ENCODE data around the gene TMPO. TPM values are rescaled to one million over a fixed set of nuclear protein-coding genes. Genes with fewer than 3 reads are reported as not detected.

Gene TMPO
- total and polyA plus RNA-seq, 2 donors (not counting 3 experiments of a cell fraction or from before 2014, with no cell fraction given), result 27.8 to 150 TPM

GRCh38 chr12:98470469-98471082, 44.8 kb upstream of the TMPO start:
- TF ChIP-seq GATA2 (IDR thresholded peaks at IDR 0.05; ENCODE audit: insufficient read depth, insufficient read length, low read depth, low read length) (no peak), FOS (IDR thresholded peaks at IDR 0.05; ENCODE audit: borderline replicate concordance, insufficient read depth, low read length) (no peak), POLR2A (IDR thresholded peaks at IDR 0.05; ENCODE audit: low read depth, low read length) (no peak), MYC (IDR thresholded peaks at IDR 0.05; ENCODE audit: low read depth, low read length) (no peak), JUN (IDR thresholded peaks at IDR 0.05; ENCODE audit: borderline replicate concordance, insufficient read depth, insufficient read length, low read depth) (no peak), CTCF (IDR thresholded peaks at IDR 0.05; ENCODE audit: extremely low read depth in 1 of 2, insufficient read depth in 1 of 2, low read depth in 1 of 2, low read length in 2 of 2) (no peak), EZH2 (IDR thresholded peaks at IDR 0.05; ENCODE audit: borderline replicate concordance, low read depth, low read length, severe bottlenecking) (no peak), POLR2AphosphoS5 (IDR thresholded peaks at IDR 0.05; ENCODE audit: insufficient read depth, low read depth, low read length) (no peak)
- TF ChIP-seq, protein P1, sequence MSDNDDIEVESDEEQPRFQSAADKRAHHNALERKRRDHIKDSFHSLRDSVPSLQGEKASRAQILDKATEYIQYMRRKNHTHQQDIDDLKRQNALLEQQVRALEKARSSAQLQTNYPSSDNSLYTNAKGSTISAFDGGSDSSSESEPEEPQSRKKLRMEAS (IDR thresholded peaks at IDR 0.05; ENCODE audit: insufficient read depth, insufficient read length), result no peak
- FAIRE-seq (no peak), DNase-seq (ENCODE audit: low read depth, low spot score) (no peak)
- Histone ChIP-seq H3K4me1 (ENCODE audit: control insufficient read depth, extremely low read depth, insufficient read depth, low read length) (no peaks in the 10 kb centered on the region), H3K36me3 (ENCODE audit: control insufficient read depth in 2 of 2, extremely low read depth in 1 of 2, insufficient read depth in 2 of 2, low read length in 2 of 2) (no peaks in the 10 kb centered on the region), H2AFZ (ENCODE audit: low read depth, low read length) (no peak overlapping the region), H3K4me2 (ENCODE audit: insufficient read depth, low read length) (no peak overlapping the region), H3K9me1 (replicated peaks; ENCODE audit: control insufficient read depth, extremely low read depth, insufficient read depth, low read length) (no peaks in the 10 kb centered on the region), H3K79me2 (ENCODE audit: control insufficient read depth, insufficient read depth, low read length) (no peaks in the 10 kb centered on the region), H3K27me3 (ENCODE audit: control insufficient read depth in 2 of 2, insufficient read depth in 2 of 2, low read length in 2 of 2) (no peaks in the 10 kb centered on the region), H3K9me3 (replicated peaks; ENCODE audit: control insufficient read depth, insufficient read depth, low read length) (no peaks in the 10 kb centered on the region), H3K9ac (replicated peaks; ENCODE audit: extremely low read depth, insufficient read depth, low read length) (no peak overlapping the region), H3K27ac (ENCODE audit: insufficient read depth, low read depth, low read length) (no peak overlapping the region), H3K4me3 (replicated peaks in 1 of 3; ENCODE audit: insufficient read depth in 1 of 3, low read depth in 1 of 3, low read length in 3 of 3) (no peak overlapping the region), H4K20me1 (replicated peaks; ENCODE audit: control insufficient read depth, extremely low read depth, insufficient read depth, low read length) (no peaks in the 10 kb centered on the region)
- intact Hi-C loops (cut with micrococcal nuclease) (no loop called here), dilution Hi-C loops (cut with MboI; ENCODE audit: extremely low pct_ligation_motif_present, low sequenced_read_pairs) (no loop called here)
- CTCF ChIA-PET, result interaction anchor here (0.9 kb wide), 1 partner anchor 9 kb away, joined by 3 read pairs; no protein-coding TSS in a partner anchor
- POLR2A ChIA-PET, result interaction anchor here (0.7 kb wide), 1 partner anchor 31 kb away, joined by 3 read pairs; no protein-coding TSS in a partner anchor
- BruUV-seq (replicated peaks), result no TSS peak
